Astrocyte of the cerebellum (primary cell): ENCODE data around the gene HOXA11.

ENCODE experiments used
- DNase-seq: peaks from one replicate; pipeline ENCODE4 v3.0.0-alpha.2; 2011; ENCODE audit warnings: low read depth
- H3K4me3 ChIP-seq: 2 replicates; pipeline ENCODE4 v1.5.1; 2011; ENCODE audit warnings: mild to moderate bottlenecking, low read depth, low read length, moderate library complexity
- in situ Hi-C: cut with HindIII; loops from 2 replicates; pipeline ENCODE4 v1.10.0; 2017; ENCODE audit warnings: low sequenced_read_pairs
- TF ChIP-seq, protein P1 (sequence below): IDR thresholded peaks from 2 replicates; pipeline ENCODE4 v1.5.1; 2012; ENCODE audit warnings: low read length, low read depth, moderate library complexity, mild to moderate bottlenecking; ENCODE audit errors: missing control alignments

HOXA11 gene

DNA sequence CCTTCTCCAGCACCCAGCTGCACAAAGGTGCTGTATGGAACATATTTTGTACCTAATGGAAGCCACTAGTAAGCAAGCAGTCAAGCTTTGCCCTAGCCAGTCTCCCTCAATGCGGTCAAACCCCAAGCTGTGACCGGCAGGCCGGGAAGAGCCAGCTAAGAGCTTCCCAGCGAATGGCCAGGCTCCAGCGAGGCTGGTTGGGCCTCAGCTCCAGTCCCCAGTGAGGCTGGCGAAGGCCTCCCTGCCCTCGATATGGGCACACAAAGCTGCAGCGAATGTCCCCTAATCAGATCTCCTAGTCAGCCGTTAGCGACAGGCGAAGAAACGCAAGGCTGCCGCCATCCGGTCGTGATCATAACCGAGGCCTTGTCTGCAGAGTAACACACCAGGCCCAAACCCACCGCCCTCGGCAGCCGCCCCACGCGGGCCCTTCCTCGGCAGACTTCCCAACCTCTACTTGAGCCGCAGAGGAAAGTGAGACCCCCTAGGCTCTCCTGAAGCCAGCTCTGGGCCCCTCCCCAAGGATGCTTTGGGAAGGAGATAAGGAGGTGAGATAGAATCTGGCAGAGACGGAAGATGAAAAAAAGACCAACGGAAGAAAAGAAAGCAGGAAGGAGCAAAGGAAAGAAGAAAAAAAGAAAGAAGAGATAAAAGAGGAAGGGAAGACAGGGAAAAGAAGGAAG, 16.6 kb downstream of the HOXA11 start:
- TF ChIP-seq, protein P1, sequence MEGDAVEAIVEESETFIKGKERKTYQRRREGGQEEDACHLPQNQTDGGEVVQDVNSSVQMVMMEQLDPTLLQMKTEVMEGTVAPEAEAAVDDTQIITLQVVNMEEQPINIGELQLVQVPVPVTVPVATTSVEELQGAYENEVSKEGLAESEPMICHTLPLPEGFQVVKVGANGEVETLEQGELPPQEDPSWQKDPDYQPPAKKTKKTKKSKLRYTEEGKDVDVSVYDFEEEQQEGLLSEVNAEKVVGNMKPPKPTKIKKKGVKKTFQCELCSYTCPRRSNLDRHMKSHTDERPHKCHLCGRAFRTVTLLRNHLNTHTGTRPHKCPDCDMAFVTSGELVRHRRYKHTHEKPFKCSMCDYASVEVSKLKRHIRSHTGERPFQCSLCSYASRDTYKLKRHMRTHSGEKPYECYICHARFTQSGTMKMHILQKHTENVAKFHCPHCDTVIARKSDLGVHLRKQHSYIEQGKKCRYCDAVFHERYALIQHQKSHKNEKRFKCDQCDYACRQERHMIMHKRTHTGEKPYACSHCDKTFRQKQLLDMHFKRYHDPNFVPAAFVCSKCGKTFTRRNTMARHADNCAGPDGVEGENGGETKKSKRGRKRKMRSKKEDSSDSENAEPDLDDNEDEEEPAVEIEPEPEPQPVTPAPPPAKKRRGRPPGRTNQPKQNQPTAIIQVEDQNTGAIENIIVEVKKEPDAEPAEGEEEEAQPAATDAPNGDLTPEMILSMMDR = no peak
- DNase-seq = no peak
- in situ Hi-C loops = loop anchor here (25.0 kb wide), 1 partner anchor 1006 kb away; the partner anchor contains the start of gene NFE2L3
- no peak overlapping the region for H3K4me3 ChIP-seq

DNA sequence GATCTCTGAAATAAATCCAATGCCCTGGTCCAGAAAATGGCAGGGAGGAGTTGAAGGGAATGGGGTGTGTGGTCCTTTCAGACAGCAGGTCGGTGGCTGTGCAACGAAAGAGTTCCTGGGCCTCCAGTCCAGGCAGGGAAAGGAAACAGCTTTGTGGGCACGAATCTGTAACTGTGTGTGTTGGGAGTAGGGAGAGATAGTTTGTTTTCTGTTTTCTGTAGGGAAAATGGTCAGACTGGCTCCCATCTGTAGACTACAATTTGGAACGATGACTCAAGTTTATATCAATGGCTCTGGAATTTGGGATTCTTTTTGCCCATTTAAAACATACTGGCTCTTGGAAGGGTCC, 17.1 kb downstream of the HOXA11 start:
- TF ChIP-seq, protein P1 = no peak
- DNase-seq = no peak
- in situ Hi-C loops = loop anchor here (25.0 kb wide), 1 partner anchor 1006 kb away; the partner anchor contains the start of gene NFE2L3
- no peak overlapping the region for H3K4me3 ChIP-seq

DNA sequence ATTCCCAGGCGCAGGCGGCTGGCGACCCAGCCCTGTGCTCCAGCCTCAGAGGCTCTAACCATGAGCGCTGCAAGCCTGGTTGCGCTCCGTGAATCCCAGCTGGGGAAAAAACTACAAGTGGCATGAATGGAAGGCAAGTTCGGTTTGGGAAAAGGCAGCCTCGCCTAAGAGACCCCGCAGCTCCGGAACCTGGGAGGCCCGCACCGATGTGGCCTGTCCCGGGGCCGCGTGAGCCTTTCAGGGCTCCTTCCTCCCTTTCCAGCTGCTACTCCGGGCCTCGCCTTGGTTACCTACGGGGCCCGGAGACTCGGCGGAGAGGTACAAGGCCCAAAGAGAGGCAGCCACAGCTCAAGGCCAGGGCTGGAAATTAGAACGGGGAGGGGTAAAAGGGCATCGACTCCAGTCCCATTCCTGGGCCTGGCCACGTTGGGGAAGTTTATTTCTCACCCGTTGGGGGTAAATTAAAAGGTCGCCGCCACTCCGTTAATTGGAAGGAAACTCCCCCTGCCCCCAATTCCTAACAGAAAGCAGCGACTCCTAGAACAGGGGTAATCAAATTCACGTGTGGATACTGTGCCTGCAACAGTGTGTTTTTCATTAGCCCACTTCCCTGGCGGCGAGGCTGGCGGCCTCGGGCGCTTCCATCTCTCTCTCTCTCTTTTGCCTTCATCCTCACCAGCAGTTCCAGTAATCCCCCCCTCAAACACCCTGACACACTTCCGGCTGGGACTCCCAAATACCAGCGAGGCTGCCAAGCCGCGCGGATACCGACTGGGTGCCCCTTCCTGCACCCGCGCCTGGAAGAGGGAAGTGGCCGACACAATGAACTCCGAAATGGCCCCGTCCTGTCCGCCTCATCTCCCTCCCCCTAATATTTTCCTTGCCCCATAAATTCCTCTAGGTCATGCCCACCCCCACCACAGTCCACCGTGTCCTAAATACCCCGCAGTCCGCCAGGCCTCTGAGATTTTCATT, 18.2 kb downstream of the HOXA11 start:
- H3K4me3 ChIP-seq = no peak overlapping the region
- in situ Hi-C loops = loop anchor here (25.0 kb wide), 1 partner anchor 1005 kb away; the partner anchor contains the start of gene NFE2L3
- TF ChIP-seq, protein P1 = no peak
- no peak for DNase-seq

DNA sequence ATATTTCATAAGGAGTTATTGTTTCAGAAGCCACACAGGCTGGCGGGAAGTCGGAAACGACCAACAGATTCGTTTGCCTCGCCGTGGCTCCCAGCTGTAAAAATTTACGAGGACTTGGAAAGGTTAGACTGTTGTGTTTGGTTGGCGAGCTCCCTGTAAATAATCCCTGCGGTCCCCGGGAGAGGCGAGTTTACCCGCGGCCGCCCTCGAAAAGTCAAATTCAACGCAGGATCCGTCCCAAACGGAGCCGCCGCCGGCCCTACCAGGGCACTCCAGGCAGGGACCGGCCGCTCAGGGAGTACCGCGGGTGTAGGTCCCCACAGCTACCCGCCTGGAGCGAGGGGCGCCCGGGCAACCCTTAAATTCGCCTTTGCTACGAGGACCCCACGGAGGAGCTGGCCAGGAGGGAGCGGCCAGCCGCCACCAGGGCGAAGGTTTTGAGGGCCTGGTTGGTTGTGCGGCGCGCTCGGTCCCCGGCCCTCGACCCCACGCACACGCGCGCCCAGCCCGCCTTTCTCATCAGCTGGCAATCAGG, 19.0 kb downstream of the HOXA11 start:
- no peak for DNase-seq
- TF ChIP-seq, protein P1 = no peak
- in situ Hi-C loops = loop anchor here (25.0 kb wide), 1 partner anchor 1004 kb away; the partner anchor contains the start of gene NFE2L3
- H3K4me3 ChIP-seq = no peak overlapping the region

DNA sequence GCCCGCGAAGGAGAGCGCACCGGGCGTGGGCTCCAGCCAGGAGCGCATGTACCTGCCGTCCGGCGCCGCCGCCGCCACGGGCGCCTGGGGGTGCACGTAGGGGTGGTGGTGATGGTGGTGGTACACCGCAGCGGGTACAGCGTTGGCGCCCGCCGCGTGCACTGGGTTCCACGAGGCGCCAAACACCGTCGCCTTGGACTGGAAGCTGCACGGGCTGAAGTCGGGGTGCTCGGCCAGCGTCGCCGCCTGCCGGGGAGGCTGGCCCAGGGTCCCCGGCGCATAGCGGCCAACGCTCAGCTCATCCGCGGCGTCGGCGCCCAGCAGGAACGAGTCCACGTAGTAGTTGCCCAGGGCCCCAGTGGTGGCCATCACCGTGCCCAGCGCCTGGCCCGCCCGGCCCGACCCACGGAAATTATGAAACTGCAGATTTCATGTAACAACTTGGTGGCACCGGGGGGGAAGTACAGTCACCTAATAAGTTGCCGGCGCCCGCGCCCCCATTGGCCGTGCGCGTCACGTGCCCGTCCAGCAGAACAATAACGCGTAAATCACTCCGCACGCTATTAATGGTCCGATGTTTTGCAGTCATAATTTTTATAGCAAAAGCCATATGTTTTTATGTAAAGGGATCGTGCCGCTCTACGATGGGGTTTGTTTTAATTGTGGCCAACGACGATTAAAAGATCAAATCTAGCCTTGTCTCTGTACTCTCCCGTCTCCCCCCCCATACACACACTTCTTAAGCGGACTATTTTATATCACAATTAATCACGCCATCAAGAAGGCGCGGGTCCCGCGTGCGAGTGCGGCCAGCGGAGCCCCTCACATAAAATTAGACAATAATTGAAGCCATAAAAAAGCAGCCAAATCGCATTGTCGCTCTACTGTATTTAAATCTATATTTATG, 19.7 kb downstream of the HOXA11 start, which contains the start of gene HOXA9:
Gene HOXA9 (minus strand): TSS at position 449 of the 907 bp plus-strand sequence. CDS start 80 bp downstream, at position 369.
- TF ChIP-seq, protein P1 = no peak
- H3K4me3 ChIP-seq = no peak within 1 kb of the TSS
- no peak for DNase-seq
- in situ Hi-C loops = loop anchor here (25.0 kb wide), 1 partner anchor 1003 kb away; the partner anchor contains the start of gene NFE2L3
